EH (cell line): ENCODE results near the gene SLC9A8.
"Not testable (repeated sequence)": the region's sequence is repeated elsewhere in the genome, so short reads cannot be mapped to it uniquely, and the experiment has no call there.

Source experiments
- DNase-seq: peaks from one replicate; pipeline ENCODE4 v3.0.0-alpha.2; 2015; ENCODE audit warnings: low read depth

SLC9A8 gene

GRCh38 chr20:49851991-49852390 lies 39.4 kb downstream of the SLC9A8 start:
- DNase-seq: no peak

- no peak for DNase-seq
Measured at GRCh38 chr20:49852522-49853080, 40.0 kb downstream of the SLC9A8 start.

GRCh38 chr20:49853640-49854039 lies 41.0 kb downstream of the SLC9A8 start:
- DNase-seq: peak; percentile 88

DNA sequence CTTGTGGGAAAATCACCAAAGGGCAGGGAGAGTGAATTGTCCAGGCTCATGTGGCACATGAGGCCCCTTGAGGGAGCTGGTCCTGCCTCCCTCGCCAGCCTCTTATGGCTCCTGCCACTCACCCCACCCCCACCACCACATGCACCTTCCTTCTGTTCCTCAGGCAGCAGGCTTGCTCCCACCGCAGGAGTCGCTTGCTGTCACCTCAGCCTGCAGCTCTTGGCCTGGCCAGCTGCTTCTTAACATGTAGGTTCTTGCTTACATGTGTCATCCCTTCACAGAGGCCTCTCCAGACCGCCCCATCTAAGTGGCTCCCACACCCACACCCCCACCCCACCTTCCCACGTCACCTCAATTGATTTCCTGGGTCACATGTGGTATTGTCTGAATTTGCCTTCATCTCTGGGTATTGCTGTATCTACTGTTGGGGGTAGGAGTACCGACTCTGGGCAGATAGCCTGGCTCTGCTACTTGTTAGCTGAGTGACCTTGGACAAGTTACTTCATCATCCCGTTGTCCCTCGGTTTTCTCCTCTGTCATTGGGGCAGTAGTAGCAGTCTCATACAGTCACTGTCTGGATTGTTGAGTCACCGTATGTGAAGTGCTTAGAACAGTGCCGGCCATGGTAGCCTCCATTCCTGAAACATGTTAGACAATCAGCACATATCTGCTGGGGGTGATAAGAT lies 41.7 kb downstream of the SLC9A8 start:
- no peak for DNase-seq

GRCh38 chr20:49856904-49857303 lies 44.3 kb downstream of the SLC9A8 start:
- no peak for DNase-seq

DNA sequence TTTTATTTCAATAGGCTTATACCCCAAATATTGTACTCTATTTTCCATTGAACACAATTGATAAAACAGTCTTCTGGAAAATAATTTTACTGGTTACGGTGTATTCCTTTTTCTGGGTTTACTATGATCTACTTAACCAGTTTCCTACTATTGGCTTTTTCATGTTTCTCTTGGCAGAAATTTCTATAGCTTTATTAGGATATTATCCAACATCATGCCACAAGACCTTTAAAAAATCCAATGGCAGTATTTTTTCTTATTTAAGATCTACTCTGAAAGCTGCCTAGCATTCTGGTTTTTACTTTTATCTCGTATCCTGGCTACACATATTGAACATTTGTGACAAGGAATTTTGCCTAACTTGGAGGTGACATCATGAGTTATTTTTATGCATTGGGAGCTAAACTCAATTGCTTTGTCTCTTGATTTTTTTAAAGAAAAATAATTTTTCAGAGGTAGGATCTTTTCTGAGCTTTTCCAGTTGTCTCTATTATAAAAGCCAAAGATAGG lies 45.5 kb downstream of the SLC9A8 start:
- DNase-seq: peak; percentile 45

- DNase-seq: no peak
Measured at GRCh38 chr20:49859011-49859410, 46.4 kb downstream of the SLC9A8 start.

DNA sequence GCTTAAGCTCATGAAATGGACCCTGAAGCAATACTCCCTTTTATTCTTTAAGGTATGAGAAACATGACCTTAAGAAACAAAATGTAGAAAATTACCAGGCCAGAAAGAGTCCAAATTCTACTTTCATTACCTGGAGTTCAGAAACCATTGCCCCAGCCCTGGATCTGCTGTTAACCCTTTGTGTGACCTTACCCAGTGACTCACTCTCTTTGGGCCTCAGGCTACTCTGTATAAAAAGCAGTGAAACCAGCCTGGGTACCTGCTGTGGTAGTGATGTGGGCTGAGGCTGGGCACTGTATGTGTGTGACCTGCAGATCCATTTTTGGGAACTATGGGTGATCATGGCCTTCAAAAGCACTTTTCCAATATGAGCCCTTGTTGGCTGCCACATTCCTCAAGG lies 47.2 kb downstream of the SLC9A8 start:
- DNase-seq: no peak

DNA sequence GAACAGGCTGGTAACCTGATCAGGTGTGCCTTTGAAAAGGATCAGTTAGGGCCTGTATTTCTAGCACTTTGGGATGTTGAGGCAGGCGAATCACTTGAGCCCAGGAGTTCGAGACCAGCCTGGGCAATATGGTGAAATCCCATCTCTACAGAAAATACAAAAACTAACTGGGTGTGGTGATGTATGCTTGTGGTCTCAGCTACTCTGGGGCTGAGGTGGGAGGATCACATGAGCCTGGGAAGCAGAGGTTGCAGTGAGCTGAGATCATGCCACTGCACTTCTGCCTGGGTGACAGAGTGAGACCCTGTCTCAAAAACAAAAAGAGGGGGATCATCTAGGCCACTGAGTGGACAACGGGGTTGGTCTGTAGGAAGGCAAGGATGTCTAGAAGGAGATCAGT lies 48.6 kb downstream of the SLC9A8 start:
- not testable (repeated sequence) for DNase-seq

DNA sequence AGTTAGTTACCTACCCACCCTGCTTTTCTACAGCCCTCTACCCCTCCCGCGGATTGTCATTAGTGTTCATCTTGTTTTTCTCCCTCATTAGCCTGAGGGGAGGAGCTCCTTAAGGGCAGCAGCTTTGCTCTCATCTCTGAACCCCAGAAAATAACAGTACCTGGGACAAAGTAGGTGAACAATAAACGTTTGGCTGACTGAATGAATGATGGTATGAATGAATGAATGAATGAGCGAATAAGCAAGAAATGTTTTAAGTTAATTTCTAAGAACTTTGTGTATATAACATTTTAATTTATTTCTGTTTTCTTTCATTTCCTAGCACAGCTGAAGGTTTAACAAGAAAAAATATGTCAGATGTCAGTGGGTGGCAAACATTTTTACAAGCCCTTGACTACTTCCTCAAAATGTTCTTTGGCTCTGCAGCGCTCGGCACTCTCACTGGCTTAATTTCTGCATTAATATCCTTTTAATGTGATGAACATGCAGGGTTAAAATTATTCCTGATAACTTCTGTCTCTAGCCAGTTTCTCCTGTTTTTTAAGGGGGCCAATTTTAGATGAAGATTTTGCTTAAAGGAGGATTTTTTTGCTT lies 50.1 kb downstream of the SLC9A8 start:
- DNase-seq: no peak

DNA sequence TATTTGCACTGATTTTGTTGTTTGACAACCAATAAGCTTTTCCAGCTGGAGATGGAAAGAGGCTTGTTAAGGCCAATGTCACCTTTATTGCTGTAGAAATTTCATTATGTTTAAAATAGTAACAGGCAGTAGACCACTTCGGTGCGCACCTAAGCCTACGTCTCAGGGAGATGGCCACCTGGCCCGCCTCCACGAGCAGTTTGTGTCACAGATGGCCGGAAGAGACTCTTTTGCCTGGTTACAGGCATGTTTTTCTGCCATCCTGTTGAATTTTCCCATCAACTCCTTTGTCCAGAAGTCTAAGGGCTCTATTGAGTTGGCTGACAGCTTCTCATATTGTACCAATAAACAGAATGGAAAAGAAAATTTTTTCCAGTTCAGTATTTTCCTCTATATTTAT lies 51.0 kb downstream of the SLC9A8 start:
- no peak for DNase-seq

DNA sequence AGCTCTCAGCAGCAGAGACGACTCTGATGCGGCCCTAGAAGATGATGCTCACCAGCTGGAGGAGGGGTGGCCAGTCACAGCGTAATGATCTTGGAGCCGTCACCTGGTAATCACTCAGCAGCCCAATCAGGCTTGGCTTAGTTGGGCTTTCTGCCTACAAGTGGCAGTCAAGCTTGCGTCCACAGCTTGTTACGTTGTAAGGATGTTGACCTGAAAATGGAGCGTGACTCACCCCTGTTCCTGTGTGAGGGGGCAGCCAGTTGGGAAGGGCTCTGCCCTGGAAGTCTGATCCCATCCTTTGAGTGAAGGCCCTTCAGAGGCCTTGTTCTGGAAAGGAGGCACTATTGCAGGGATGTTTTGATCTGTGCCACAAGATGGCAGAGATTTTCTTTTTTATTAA lies 52.9 kb downstream of the SLC9A8 start:
- DNase-seq: peak; percentile 65

DNA sequence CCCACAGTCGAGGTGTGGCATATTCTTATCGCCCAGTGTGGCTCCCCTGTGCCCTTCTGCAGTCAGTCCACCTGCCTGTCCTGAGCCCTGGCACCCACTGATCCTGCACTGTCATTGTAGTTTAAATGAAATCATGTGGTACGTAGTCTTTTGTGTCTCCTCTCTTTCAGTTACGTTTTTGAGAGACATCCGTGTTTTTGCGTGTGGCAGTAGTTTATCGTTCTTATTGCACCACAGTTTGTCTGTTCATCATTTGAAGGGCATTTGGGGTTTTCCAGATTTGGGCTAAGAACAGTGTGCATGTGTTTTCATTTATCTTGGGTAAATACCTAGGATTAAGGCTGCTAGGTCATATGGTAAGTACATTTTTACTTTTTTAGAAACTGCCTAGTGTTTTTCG lies 53.4 kb downstream of the SLC9A8 start:
- peak; percentile 85 for DNase-seq

- DNase-seq: no peak
Measured at GRCh38 chr20:49867453-49868215, 55.0 kb downstream of the SLC9A8 start.

- no peak for DNase-seq
Measured at GRCh38 chr20:49868538-49868937, 55.9 kb downstream of the SLC9A8 start.

- DNase-seq: no peak
Measured at GRCh38 chr20:49868964-49869363, 56.3 kb downstream of the SLC9A8 start.

DNA sequence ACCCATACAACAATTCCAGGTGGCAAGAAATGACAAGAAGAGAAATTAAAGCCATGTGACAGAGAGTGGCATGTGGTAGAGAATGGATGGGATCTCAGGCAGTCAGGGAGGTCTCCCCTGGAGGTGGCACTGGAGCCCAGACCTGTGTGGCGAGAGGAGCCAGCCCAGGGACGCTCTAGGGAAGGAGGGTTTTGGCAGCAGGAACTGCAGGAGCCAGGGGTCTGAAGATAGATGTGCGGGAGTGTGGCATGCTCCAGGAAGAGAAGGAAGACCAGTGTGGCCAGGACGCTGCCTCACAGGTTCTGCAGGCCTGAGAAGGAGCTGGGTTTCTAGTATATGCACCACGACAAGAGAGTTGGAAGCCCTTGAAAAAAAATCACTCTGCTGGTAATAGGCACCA lies 57.6 kb downstream of the SLC9A8 start:
- no peak for DNase-seq

DNA sequence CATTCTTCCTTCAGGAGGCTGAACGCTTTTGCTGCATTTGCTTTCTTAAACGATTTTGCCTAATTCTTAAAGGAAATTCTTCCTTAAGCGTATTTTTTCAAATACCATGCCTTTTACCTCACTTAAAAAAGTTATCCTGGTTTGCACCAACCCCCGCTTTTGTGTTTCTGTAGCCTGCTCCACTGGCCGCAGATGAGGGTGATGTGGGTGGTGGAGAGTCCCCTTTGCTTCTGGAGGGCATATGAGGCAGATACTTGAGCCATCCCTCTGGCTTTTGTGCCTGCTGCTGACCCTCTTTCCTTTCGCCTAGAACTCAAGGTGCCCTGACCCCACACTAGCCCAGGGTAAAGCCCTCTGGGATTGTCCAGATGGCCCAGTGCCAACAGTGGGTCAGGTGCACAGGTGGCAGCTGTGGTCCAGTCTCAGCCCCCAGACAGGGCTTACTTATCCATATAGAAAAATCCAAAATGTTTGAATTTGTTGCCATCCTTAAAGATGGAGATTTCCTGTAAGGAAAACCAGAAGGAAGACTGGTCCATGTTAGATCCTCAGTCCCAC lies 58.8 kb downstream of the SLC9A8 start:
- no peak for DNase-seq

DNA sequence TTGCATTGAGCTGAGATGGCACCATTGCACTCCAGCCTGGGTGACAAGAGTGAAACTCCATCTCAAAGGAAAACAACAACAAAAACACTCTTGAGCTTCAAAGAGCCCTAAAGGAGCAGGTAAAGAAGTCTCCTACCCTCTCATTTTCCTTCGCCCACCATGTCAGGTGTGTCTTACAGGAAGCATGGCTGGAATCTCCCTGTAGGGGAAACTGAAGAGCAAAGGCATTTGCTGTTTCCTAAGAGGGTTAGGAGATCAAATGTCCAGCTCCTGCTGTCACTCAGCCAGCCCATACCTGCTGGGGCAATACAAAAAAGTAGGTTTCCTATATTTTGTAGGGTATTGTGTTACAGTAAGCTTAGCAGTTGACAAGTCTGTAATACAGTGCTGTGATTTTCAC lies 59.4 kb downstream of the SLC9A8 start:
- DNase-seq: no peak

DNA sequence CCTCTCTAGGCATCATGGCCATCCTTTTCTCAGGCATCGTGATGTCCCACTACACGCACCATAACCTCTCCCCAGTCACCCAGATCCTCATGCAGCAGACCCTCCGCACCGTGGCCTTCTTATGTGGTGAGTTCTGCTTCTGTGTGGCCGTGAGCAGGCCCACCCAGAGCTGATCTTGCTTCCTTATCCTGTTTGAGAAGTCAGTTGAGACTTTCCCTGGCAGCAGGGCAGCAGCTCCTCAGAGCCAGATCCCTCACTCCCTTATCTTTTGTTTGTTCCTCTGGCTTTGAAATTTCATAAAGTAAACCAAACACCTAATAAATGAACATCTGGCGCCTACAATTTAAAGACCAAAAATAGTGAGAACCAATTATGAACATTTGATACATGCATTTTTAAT lies 62.1 kb downstream of the SLC9A8 start:
- no peak for DNase-seq

- peak; percentile 52 for DNase-seq
Measured at GRCh38 chr20:49877386-49877921, 64.8 kb downstream of the SLC9A8 start.

GRCh38 chr20:49878977-49879376 lies 66.3 kb downstream of the SLC9A8 start:
- DNase-seq: no peak
